ENCODE results near the gene TSPAN13. TPM values are rescaled to one million over a fixed set of nuclear protein-coding genes. Genes with fewer than 3 reads are reported as not detected.
A peak's percentile ranks its signal among the peaks of the same experiment; 100 is the strongest.

Gene TSPAN13
- total RNA-seq, 1 experiment from 2014 or later, result 208 TPM

- POLR2A ChIA-PET, result interaction anchor here (0.6 kb wide), 1 partner anchor 31 kb away, joined by 4 read pairs; no protein-coding TSS in a partner anchor
- no peaks in the 10 kb centered on the region for H3K27me3 Mint-ChIP-seq (ENCODE audit: insufficient read depth, unreplicated experiment)
- no peak overlapping the region for H3K4me3 Mint-ChIP-seq (ENCODE audit: unreplicated experiment)
- H3K36me3 Mint-ChIP-seq (ENCODE audit: insufficient read depth, unreplicated experiment), result peaks cover 9% of the 10 kb centered on the region
- Histone ChIP-seq H3K4me3 (ENCODE audit: low read depth, low read length) (no peak overlapping the region), H3K36me3 (ENCODE audit: control insufficient read depth, insufficient read depth, low read length) (no peaks in the 10 kb centered on the region), H3K9me3 (no peaks in the 10 kb centered on the region), H3K27me3 (replicated peaks; ENCODE audit: control insufficient read depth, insufficient read depth, low read length) (no peaks in the 10 kb centered on the region), H3K4me1 (peaks cover 24% of the 10 kb centered on the region)
- no TSS peak for BruUV-seq (replicated peaks)
- no peak for TF ChIP-seq CTCF (IDR thresholded peaks at IDR 0.05; ENCODE audit: insufficient read depth in 1 of 2, low read depth in 1 of 2, low read length in 1 of 2, severe bottlenecking in 1 of 2, unreplicated experiment in 1 of 2)
- CTCF ChIA-PET, result no interaction called here
- DNase-seq, result no peak
- H3K4me1 Mint-ChIP-seq (ENCODE audit: low read depth, unreplicated experiment), result peaks cover 32% of the 10 kb centered on the region
- H3K27ac Mint-ChIP-seq (ENCODE audit: unreplicated experiment), result no peak overlapping the region
- intact Hi-C loops (cut with micrococcal nuclease; ENCODE audit: unreplicated experiment), result no loop called here
- H3K9me3 Mint-ChIP-seq (ENCODE audit: unreplicated experiment), result no peaks in the 10 kb centered on the region
Measured at GRCh38 chr7:16715928-16716327, 37.6 kb upstream of the TSPAN13 start.

- no peak for TF ChIP-seq CTCF (IDR thresholded peaks at IDR 0.05; ENCODE audit: insufficient read depth in 1 of 2, low read depth in 1 of 2, low read length in 1 of 2, severe bottlenecking in 1 of 2, unreplicated experiment in 1 of 2)
- Mint-ChIP-seq H3K36me3 (ENCODE audit: insufficient read depth, unreplicated experiment) (peaks cover 10% of the 10 kb centered on the region), H3K9me3 (ENCODE audit: unreplicated experiment) (no peaks in the 10 kb centered on the region), H3K27me3 (ENCODE audit: insufficient read depth, unreplicated experiment) (no peaks in the 10 kb centered on the region), H3K4me1 (ENCODE audit: low read depth, unreplicated experiment) (peaks cover 30% of the 10 kb centered on the region), H3K27ac (ENCODE audit: unreplicated experiment) (peak overlapping the region; percentile 93), H3K4me3 (ENCODE audit: unreplicated experiment) (no peak overlapping the region)
- Histone ChIP-seq H3K4me3 (ENCODE audit: low read depth, low read length) (no peak overlapping the region), H3K4me1 (peaks cover 30% of the 10 kb centered on the region), H3K27me3 (replicated peaks; ENCODE audit: control insufficient read depth, insufficient read depth, low read length) (no peaks in the 10 kb centered on the region), H3K9me3 (no peaks in the 10 kb centered on the region), H3K36me3 (ENCODE audit: control insufficient read depth, insufficient read depth, low read length) (no peaks in the 10 kb centered on the region)
- CTCF ChIA-PET, result no interaction called here
- DNase-seq, result no peak
- BruUV-seq (replicated peaks), result no TSS peak
- POLR2A ChIA-PET, result no interaction called here
- intact Hi-C loops (cut with micrococcal nuclease; ENCODE audit: unreplicated experiment), result loop anchor here (2.0 kb wide), 1 partner anchor 23 kb away; no protein-coding TSS in a partner anchor
Measured at GRCh38 chr7:16718111-16718656, 35.4 kb upstream of the TSPAN13 start.

GRCh38 chr7:16719699-16720098 lies 33.9 kb upstream of the TSPAN13 start:
- peaks cover 10% of the 10 kb centered on the region for H3K36me3 Mint-ChIP-seq (ENCODE audit: insufficient read depth, unreplicated experiment)

More at GRCh38 chr7:16719699-16720098, 33.9 kb upstream of the TSPAN13 start:
- peaks cover 32% of the 10 kb centered on the region for H3K4me1 Mint-ChIP-seq (ENCODE audit: low read depth, unreplicated experiment)
- H3K27ac Mint-ChIP-seq (ENCODE audit: unreplicated experiment), result peak overlapping the region; percentile 93
- no peaks in the 10 kb centered on the region for H3K9me3 Mint-ChIP-seq (ENCODE audit: unreplicated experiment)
- intact Hi-C loops (cut with micrococcal nuclease; ENCODE audit: unreplicated experiment), result loop anchor here (1.0 to 2.0 kb wide), 4 partner anchors 21 to 128 kb away; partner anchors contain the start of gene TSPAN13
- Histone ChIP-seq H3K4me3 (ENCODE audit: low read depth, low read length) (no peak overlapping the region), H3K36me3 (ENCODE audit: control insufficient read depth, insufficient read depth, low read length) (no peaks in the 10 kb centered on the region), H3K4me1 (peaks cover 30% of the 10 kb centered on the region), H3K27me3 (replicated peaks; ENCODE audit: control insufficient read depth, insufficient read depth, low read length) (no peaks in the 10 kb centered on the region), H3K9me3 (no peaks in the 10 kb centered on the region)
- CTCF ChIA-PET, result no interaction called here
- BruUV-seq (replicated peaks), result no TSS peak
- no peak for TF ChIP-seq CTCF (IDR thresholded peaks at IDR 0.05; ENCODE audit: insufficient read depth in 1 of 2, low read depth in 1 of 2, low read length in 1 of 2, severe bottlenecking in 1 of 2, unreplicated experiment in 1 of 2)
- peak overlapping the region; percentile 46 for H3K4me3 Mint-ChIP-seq (ENCODE audit: unreplicated experiment)
- no peaks in the 10 kb centered on the region for H3K27me3 Mint-ChIP-seq (ENCODE audit: insufficient read depth, unreplicated experiment)
- no peak for DNase-seq
- POLR2A ChIA-PET, result no interaction called here
